HCT116 (cell line): Measurements from ENCODE around the gene NUP188. TPM values are rescaled to one million over a fixed set of nuclear protein-coding genes. Genes with fewer than 3 reads are reported as not detected.
A peak's percentile ranks its signal among the peaks of the same experiment; 100 is the strongest.

Source experiments
- ATAC-seq: fragments of 200-7000 bp; cut with Tn5 transposase; 2 replicates; pipeline ENCODE4 v1.9.1; 2020; ENCODE audit warnings: mild to moderate bottlenecking, moderate library complexity
- BruUV-seq: library from RNA; stranded (reverse); fragments of 400-500 nt; replicated peaks from 2 replicates; lab custom pipeline; 2021; lab: Mats Ljungman, UMichigan
- CTCF ChIA-PET: fragments of 300-600 bp; sonication (Branson Sonifier 250); formaldehyde crosslinking; loops from one replicate; lab custom pipeline; 2021; ENCODE audit warnings: antibody characterized with exemption; lab: Charles Lee
- POLR2A ChIA-PET: fragments of 300-600, 350-600 bp; sonication (Branson Sonifier 250); formaldehyde crosslinking; loops from one replicate; lab custom pipeline; 2021; ENCODE audit warnings: antibody characterized with exemption; lab: Charles Lee
- RAD21 ChIA-PET, 2 experiments: fragments of 300-600 bp; sonication (Branson Sonifier 250); formaldehyde crosslinking; loops; one replicate each; lab custom pipeline; 2023; ENCODE audit warnings: low total read pairs in 2 of 2; ENCODE audit not compliant: uncharacterized antibody in 2 of 2, unreplicated experiment in 2 of 2, low non-redundant PET in 1 of 2; lab: Charles Lee
- DNase-seq: peaks from one replicate; pipeline ENCODE4 v3.0.0-alpha.2; 2010; ENCODE audit warnings: low read depth, low spot score
- H2AFZ ChIP-seq: fragments of 200-600 bp; shearing (Covaris generic), sonication (generic); 2 replicates; pipeline ENCODE4 v1.6.1; 2017; ENCODE audit warnings: low read depth, mixed run types, mixed read lengths, antibody characterized with exemption, low read length; ENCODE audit not compliant: poor library complexity, severe bottlenecking
- H3K27ac ChIP-seq: 2 replicates; pipeline ENCODE4 v1.5.1; 2012; ENCODE audit warnings: low read depth, low read length
- H3K27me3 ChIP-seq: fragments of 200-600 bp; sonication (generic); 2 replicates; pipeline ENCODE4 v1.6.1; 2016; ENCODE audit warnings: mixed run types, low read length, mixed read lengths; ENCODE audit not compliant: insufficient read depth
- H3K36me3 ChIP-seq, 2 experiments: fragments of 200-500 bp in 1 of 2; fragments of 200-600 bp in 1 of 2; sonication (Bioruptor generic) in 1 of 2; sonication (generic) in 1 of 2; 2 replicates each; pipeline versions ENCODE4 v1.5.1 to v1.6.1; 2014 to 2016; ENCODE audit warnings: low read length in 2 of 2, inconsistent platforms in 1 of 2, mixed read lengths in 1 of 2, mixed run types in 1 of 2; ENCODE audit not compliant: insufficient read depth in 2 of 2, control insufficient read depth in 1 of 2
- H3K4me1 ChIP-seq, 2 experiments: fragments of 200-600 bp in 1 of 2; sonication (generic) in 1 of 2; 2 replicates each; pipeline versions ENCODE4 v1.5.1 to v1.6.1; 2012 to 2017; ENCODE audit warnings: low read length in 2 of 2, inconsistent platforms in 1 of 2, mild to moderate bottlenecking in 1 of 2, mixed read lengths in 1 of 2, mixed run types in 1 of 2, moderate library complexity in 1 of 2; ENCODE audit not compliant: insufficient read depth in 2 of 2, control insufficient read depth in 1 of 2
- H3K4me2 ChIP-seq: fragments of 200-600 bp; sonication (generic); 2 replicates; pipeline ENCODE4 v1.6.1; 2017; ENCODE audit warnings: mixed run types, low read length, mixed read lengths
- H3K4me3 ChIP-seq, 2 experiments: fragments of 200-600 bp in 1 of 2; sonication (generic) in 1 of 2; replicated peaks in 1 of 2; 2 replicates each; pipeline ENCODE4 v1.5.1; 2011 to 2016; ENCODE audit warnings: low read length in 2 of 2, control low read depth in 1 of 2, low read depth in 1 of 2, mild to moderate bottlenecking in 1 of 2, mixed read lengths in 1 of 2, mixed run types in 1 of 2
- H3K79me2 ChIP-seq: fragments of 200-600 bp; sonication (generic); 2 replicates; pipeline ENCODE4 v1.6.1; 2017; ENCODE audit warnings: mild to moderate bottlenecking, mixed run types, low read length, moderate library complexity, mixed read lengths; ENCODE audit not compliant: insufficient read depth
- H3K9ac ChIP-seq: fragments of 200-600 bp; sonication (generic); 2 replicates; pipeline ENCODE4 v1.6.1; 2016; ENCODE audit warnings: low read length, mixed read lengths
- H3K9me2 ChIP-seq: fragments of 200-600 bp; sonication (generic), shearing (Covaris generic); 2 replicates; pipeline ENCODE4 v1.6.1; 2017; ENCODE audit warnings: mixed run types, mild to moderate bottlenecking, moderate library complexity; ENCODE audit not compliant: insufficient read depth
- H3K9me3 ChIP-seq, 2 experiments: fragments of 200-500 bp in 1 of 2; fragments of 200-600 bp in 1 of 2; sonication (Bioruptor generic) in 1 of 2; sonication (generic) in 1 of 2; 2 replicates each; pipeline ENCODE4 v1.6.1; 2014 to 2017; ENCODE audit warnings: low read length in 2 of 2, mixed read lengths in 2 of 2, inconsistent platforms in 1 of 2, low read depth in 1 of 2, mild to moderate bottlenecking in 1 of 2, mixed run types in 1 of 2, moderate library complexity in 1 of 2; ENCODE audit not compliant: control insufficient read depth in 1 of 2, insufficient read depth in 1 of 2
- H4K20me1 ChIP-seq: fragments of 200-600 bp; sonication (generic), shearing (Covaris generic); 2 replicates; pipeline ENCODE4 v1.6.1; 2017; ENCODE audit warnings: mixed run types, mild to moderate bottlenecking, moderate library complexity; ENCODE audit not compliant: insufficient read depth
- ELF1 ChIP-seq: IDR thresholded peaks from 2 replicates; pipeline ENCODE4 v1.6.1; 2012; ENCODE audit warnings: low read depth, borderline replicate concordance
- POLR2A ChIP-seq: IDR thresholded peaks from 2 replicates; pipeline ENCODE4 v1.7.0; 2011; ENCODE audit warnings: borderline replicate concordance; ENCODE audit not compliant: insufficient read depth, insufficient read length; ENCODE audit errors: extremely low read depth
- SIN3A ChIP-seq: IDR thresholded peaks from 2 replicates; pipeline ENCODE4 v1.6.1; 2012; ENCODE audit warnings: low read depth
- SP1 ChIP-seq: IDR thresholded peaks from 2 replicates; pipeline ENCODE4 v1.6.1; 2012; ENCODE audit warnings: low read depth
- YY1 ChIP-seq: IDR thresholded peaks from 2 replicates; pipeline ENCODE4 v1.6.1; 2011; ENCODE audit warnings: low read length, low read depth, moderate library complexity, mild to moderate bottlenecking; ENCODE audit not compliant: insufficient replicate concordance; ENCODE audit errors: extremely low read depth
- ZFX ChIP-seq: fragments of 450-650 bp; IDR thresholded peaks from 2 replicates; pipeline ENCODE4 v1.6.1; 2017
- intact Hi-C: fragments of 100-400 bp; cut with micrococcal nuclease; formaldehyde crosslinking; loops from 2 replicates; pipeline ENCODE4 v1.10.0; 2022
- total RNA-seq: library from RNA; stranded (reverse); gene quantifications from one replicate; pipeline ENCODE4 v1.2.1, GENCODE V29; 2021; ENCODE audit not compliant: unreplicated experiment
- TF ChIP-seq, protein P1 (sequence below), 3 experiments: fragments of 200-600 bp in 1 of 3; sonication (generic) in 1 of 3; IDR thresholded peaks in 2 of 3; conservative IDR thresholded peaks in 1 of 3; 2 replicates each; pipeline ENCODE4 v1.5.1; 2012 to 2017; ENCODE audit warnings: low read depth in 2 of 3, low read length in 2 of 3, antibody characterized with exemption in 1 of 3, borderline replicate concordance in 1 of 3, control low read depth in 1 of 3, mild to moderate bottlenecking in 1 of 3, mixed read lengths in 1 of 3, mixed run types in 1 of 3, moderate library complexity in 1 of 3; ENCODE audit not compliant: insufficient read depth in 1 of 3
- TF ChIP-seq, protein P2 (sequence below): IDR thresholded peaks from 2 replicates; pipeline ENCODE4 v1.6.1; 2012; ENCODE audit warnings: low read depth

The NUP188 gene
- total RNA-seq, 1 experiment from 2014 or later, result 115 TPM

DNA sequence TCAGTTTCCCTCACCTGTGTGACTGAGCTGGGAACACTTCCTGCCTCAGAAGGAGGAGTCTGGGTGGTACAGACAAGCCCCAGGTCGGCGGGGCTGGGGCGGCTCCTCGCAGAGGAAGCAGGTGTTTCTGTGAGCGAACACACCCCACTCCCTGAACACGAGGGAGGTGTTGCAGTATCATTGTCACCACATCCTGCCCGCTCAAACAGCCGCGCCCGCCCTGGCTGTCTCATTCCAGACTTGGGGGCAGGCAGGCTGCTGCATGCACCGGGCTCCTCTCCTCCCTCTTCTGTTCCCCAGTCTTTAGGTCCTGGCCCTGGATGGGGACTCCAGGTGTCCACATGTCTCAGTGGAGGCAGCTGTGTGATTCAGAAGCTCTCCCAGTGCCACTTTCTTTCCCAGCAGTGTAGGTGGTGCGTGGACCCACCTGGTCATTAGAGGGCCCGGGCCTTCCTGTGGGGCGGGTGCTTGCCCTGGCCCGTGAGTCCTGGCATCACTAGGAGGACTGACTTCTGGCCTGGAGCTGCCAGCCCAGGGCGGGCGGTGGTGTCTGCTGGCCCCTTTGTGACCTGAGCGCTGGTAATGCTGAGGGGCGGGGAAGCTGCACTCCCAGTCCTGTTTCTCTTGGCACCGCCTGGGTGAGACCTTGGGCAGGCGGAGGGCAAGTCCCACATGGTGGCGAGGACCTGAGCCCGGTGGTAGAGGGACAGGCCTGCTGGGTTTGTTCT lies 45.0 kb upstream of the NUP188 start:
- 0 out of 2 replicates have a peak overlapping the region, but pooled peaks have one; percentile 3 for H3K9ac ChIP-seq
- peak; percentile 20 for ATAC-seq
- H2AFZ ChIP-seq, result no peak overlapping the region

DNA sequence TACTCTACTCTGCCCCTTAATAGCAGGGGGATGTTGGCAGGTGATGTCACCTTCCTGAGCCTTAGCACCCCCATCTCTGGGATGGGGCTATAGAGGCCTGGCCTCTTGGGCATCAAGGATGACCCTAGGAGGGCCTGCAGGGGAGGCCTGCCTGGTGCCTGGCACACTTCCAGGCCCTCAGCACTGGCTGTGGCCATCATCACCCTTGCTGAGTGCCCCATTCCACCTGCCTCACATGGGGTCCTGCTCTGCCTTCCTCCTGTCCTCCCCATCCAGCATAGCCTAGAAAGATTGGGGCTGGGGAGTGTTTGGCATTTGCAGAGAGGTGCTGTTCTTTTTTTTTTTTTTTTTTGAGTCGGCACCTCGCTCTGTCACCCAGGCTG lies 44.4 kb upstream of the NUP188 start:
- Histone ChIP-seq H2AFZ (no peak overlapping the region), H3K9me3 (no peaks in the 10 kb centered on the region), H3K4me3 (no peak overlapping the region), H3K9me2 (no peaks in the 10 kb centered on the region), H3K9ac (no peak overlapping the region), H3K27me3 (no peaks in the 10 kb centered on the region), H3K4me1 (peaks cover 16 to 33% of the 10 kb centered on the region in 2 experiments), H3K36me3 (peaks cover 2 to 7% of the 10 kb centered on the region in 2 experiments; a peak in 2 of 4 replicates), H4K20me1 (no peaks in the 10 kb centered on the region), H3K79me2 (peaks cover 4% of the 10 kb centered on the region; the same call in 1 of the 2 replicates), H3K4me2 (peak overlapping the region; percentile 32), H3K27ac (no peak overlapping the region)
- CTCF ChIA-PET, result no interaction called here
- intact Hi-C loops, result no loop called here
- POLR2A ChIA-PET, result no interaction called here
- BruUV-seq, result no TSS peak
- RAD21 ChIA-PET, result no interaction called here
- ATAC-seq (no peak), DNase-seq (no peak)
- TF ChIP-seq YY1, result no peak
- no peak for TF ChIP-seq SP1
- no peak for TF ChIP-seq ZFX
- TF ChIP-seq, protein P1, sequence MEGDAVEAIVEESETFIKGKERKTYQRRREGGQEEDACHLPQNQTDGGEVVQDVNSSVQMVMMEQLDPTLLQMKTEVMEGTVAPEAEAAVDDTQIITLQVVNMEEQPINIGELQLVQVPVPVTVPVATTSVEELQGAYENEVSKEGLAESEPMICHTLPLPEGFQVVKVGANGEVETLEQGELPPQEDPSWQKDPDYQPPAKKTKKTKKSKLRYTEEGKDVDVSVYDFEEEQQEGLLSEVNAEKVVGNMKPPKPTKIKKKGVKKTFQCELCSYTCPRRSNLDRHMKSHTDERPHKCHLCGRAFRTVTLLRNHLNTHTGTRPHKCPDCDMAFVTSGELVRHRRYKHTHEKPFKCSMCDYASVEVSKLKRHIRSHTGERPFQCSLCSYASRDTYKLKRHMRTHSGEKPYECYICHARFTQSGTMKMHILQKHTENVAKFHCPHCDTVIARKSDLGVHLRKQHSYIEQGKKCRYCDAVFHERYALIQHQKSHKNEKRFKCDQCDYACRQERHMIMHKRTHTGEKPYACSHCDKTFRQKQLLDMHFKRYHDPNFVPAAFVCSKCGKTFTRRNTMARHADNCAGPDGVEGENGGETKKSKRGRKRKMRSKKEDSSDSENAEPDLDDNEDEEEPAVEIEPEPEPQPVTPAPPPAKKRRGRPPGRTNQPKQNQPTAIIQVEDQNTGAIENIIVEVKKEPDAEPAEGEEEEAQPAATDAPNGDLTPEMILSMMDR (IDR thresholded peaks at IDR 0.05 in 2 of 3, conservative IDR thresholded peaks at IDR 0.05 in 1 of 3; ENCODE audit: borderline replicate concordance in 1 of 3, insufficient read depth in 1 of 3, low read depth in 2 of 3, low read length in 2 of 3), result no peak
- no peak for TF ChIP-seq SIN3A
- TF ChIP-seq, protein P2, sequence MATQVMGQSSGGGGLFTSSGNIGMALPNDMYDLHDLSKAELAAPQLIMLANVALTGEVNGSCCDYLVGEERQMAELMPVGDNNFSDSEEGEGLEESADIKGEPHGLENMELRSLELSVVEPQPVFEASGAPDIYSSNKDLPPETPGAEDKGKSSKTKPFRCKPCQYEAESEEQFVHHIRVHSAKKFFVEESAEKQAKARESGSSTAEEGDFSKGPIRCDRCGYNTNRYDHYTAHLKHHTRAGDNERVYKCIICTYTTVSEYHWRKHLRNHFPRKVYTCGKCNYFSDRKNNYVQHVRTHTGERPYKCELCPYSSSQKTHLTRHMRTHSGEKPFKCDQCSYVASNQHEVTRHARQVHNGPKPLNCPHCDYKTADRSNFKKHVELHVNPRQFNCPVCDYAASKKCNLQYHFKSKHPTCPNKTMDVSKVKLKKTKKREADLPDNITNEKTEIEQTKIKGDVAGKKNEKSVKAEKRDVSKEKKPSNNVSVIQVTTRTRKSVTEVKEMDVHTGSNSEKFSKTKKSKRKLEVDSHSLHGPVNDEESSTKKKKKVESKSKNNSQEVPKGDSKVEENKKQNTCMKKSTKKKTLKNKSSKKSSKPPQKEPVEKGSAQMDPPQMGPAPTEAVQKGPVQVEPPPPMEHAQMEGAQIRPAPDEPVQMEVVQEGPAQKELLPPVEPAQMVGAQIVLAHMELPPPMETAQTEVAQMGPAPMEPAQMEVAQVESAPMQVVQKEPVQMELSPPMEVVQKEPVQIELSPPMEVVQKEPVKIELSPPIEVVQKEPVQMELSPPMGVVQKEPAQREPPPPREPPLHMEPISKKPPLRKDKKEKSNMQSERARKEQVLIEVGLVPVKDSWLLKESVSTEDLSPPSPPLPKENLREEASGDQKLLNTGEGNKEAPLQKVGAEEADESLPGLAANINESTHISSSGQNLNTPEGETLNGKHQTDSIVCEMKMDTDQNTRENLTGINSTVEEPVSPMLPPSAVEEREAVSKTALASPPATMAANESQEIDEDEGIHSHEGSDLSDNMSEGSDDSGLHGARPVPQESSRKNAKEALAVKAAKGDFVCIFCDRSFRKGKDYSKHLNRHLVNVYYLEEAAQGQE, result no peak

More for the DNA sequence above, 45.0 kb upstream of the NUP188 start:
- Histone ChIP-seq H3K4me1 (peaks cover 16 to 33% of the 10 kb centered on the region in 2 experiments), H3K27ac (no peak overlapping the region; the same call in 1 of the 2 replicates), H3K4me3 (no peak overlapping the region), H3K36me3 (peaks cover under 1 to 3% of the 10 kb centered on the region in 2 experiments; a peak in 2 of 4 replicates), H3K9me3 (no peaks in the 10 kb centered on the region), H4K20me1 (no peaks in the 10 kb centered on the region), H3K79me2 (peaks cover 4% of the 10 kb centered on the region; the same call in 1 of the 2 replicates), H3K27me3 (no peaks in the 10 kb centered on the region), H3K4me2 (peak overlapping the region; percentile 32), H3K9me2 (no peaks in the 10 kb centered on the region)
- no peak for DNase-seq
- CTCF ChIA-PET, result no interaction called here
- POLR2A ChIA-PET, result no interaction called here
- RAD21 ChIA-PET, result no interaction called here
- TF ChIP-seq, protein P1 (IDR thresholded peaks at IDR 0.05 in 2 of 3, conservative IDR thresholded peaks at IDR 0.05 in 1 of 3; ENCODE audit: borderline replicate concordance in 1 of 3, insufficient read depth in 1 of 3, low read depth in 2 of 3, low read length in 2 of 3), result no peak
- no peak for TF ChIP-seq POLR2A
- TF ChIP-seq SIN3A, result no peak
- no peak for TF ChIP-seq ELF1
- BruUV-seq, result no TSS peak
- intact Hi-C loops, result no loop called here
